GM23338 (cell line): ENCODE results near the gene DHX34. TPM values are rescaled to one million over a fixed set of nuclear protein-coding genes. Genes with fewer than 3 reads are reported as not detected.

Experiments used
- ATAC-seq: fragments of 200-7000 bp; cut with Tn5 transposase; 3 replicates; pipeline ENCODE4 v1.9.1; 2020
- DNase-seq: peaks from one replicate; pipeline ENCODE4 v3.0.0-alpha.2; 2015; ENCODE audit warnings: low spot score
- H2AFZ ChIP-seq: fragments of 200-600 bp; sonication (generic); 2 replicates; pipeline ENCODE4 v1.8.0; 2016; ENCODE audit warnings: antibody characterized with exemption, mild to moderate bottlenecking, moderate library complexity
- H3F3A ChIP-seq: fragments of 200-600 bp; sonication (generic); replicated peaks from 2 replicates; pipeline ENCODE4 v1.8.0; 2017; ENCODE audit warnings: antibody characterized with exemption, mixed run types, low read depth
- H3K27ac ChIP-seq: fragments of 200-600 bp; sonication (generic); 2 replicates; pipeline ENCODE4 v1.6.1; 2016; ENCODE audit warnings: low read depth
- H3K27me3 ChIP-seq: fragments of 200-600 bp; sonication (generic); 2 replicates; pipeline ENCODE4 v1.8.0; 2016; ENCODE audit warnings: mild to moderate bottlenecking, mixed run types, moderate library complexity; ENCODE audit not compliant: insufficient read depth
- H3K36me3 ChIP-seq: fragments of 200-600 bp; sonication (generic); 2 replicates; pipeline ENCODE4 v1.8.0; 2016; ENCODE audit warnings: mild to moderate bottlenecking; ENCODE audit not compliant: insufficient read depth
- H3K4me1 ChIP-seq: fragments of 200-600 bp; sonication (generic); 2 replicates; pipeline ENCODE4 v1.8.0; 2016; ENCODE audit warnings: mild to moderate bottlenecking, moderate library complexity; ENCODE audit not compliant: insufficient read depth
- H3K4me2 ChIP-seq: fragments of 200-600 bp; sonication (generic); 2 replicates; pipeline ENCODE4 v1.7.1; 2017; ENCODE audit warnings: mixed run types
- H3K4me3 ChIP-seq: fragments of 200-600 bp; sonication (generic); 2 replicates; pipeline ENCODE4 v1.6.1; 2016; ENCODE audit warnings: mixed run types
- H3K79me2 ChIP-seq: fragments of 200-600 bp; sonication (generic); replicated peaks from 2 replicates; pipeline ENCODE4 v1.8.0; 2017; ENCODE audit warnings: mild to moderate bottlenecking; ENCODE audit not compliant: insufficient read depth
- H3K9me2 ChIP-seq: fragments of 200-600 bp; sonication (generic); 2 replicates; pipeline ENCODE4 v1.8.0; 2017; ENCODE audit not compliant: insufficient read depth
- H4K20me1 ChIP-seq: fragments of 200-600 bp; sonication (generic); replicated peaks from 2 replicates; pipeline ENCODE4 v1.8.0; 2017; ENCODE audit warnings: mild to moderate bottlenecking; ENCODE audit not compliant: insufficient read depth
- H3K27ac Mint-ChIP-seq: 2 replicates; pipeline ENCODE4 v1.8.0; 2020; ENCODE audit warnings: inconsistent platforms, mild to moderate bottlenecking, moderate library complexity, mixed read lengths
- H3K27me3 Mint-ChIP-seq: 3 replicates; pipeline ENCODE4 v1.8.0; 2022; ENCODE audit warnings: low read depth, mild to moderate bottlenecking, moderate library complexity, mixed read lengths, inconsistent platforms; ENCODE audit not compliant: insufficient read depth, poor library complexity
- H3K36me3 Mint-ChIP-seq: 3 replicates; pipeline ENCODE4 v1.8.0; 2021; ENCODE audit warnings: low read depth, mild to moderate bottlenecking, inconsistent platforms, moderate library complexity, mixed read lengths
- H3K4me1 Mint-ChIP-seq: 3 replicates; pipeline ENCODE4 v1.8.0; 2020; ENCODE audit warnings: mild to moderate bottlenecking, inconsistent platforms, mixed read lengths
- H3K4me3 Mint-ChIP-seq: 3 replicates; pipeline ENCODE4 v1.8.0; 2021; ENCODE audit warnings: moderate library complexity, mild to moderate bottlenecking, inconsistent platforms, mixed read lengths
- H3K9me3 Mint-ChIP-seq: 3 replicates; pipeline ENCODE4 v1.8.0; 2020; ENCODE audit warnings: moderate library complexity, mild to moderate bottlenecking, inconsistent platforms, mixed read lengths
- CREB1 ChIP-seq: fragments of 250-450 bp; sonication (Bioruptor Pico); IDR thresholded peaks from 2 replicates; pipeline ENCODE4 v1.5.0; 2020; ENCODE audit warnings: low read depth, mild to moderate bottlenecking, moderate library complexity
- CTCF ChIP-seq, 2 experiments: fragments of 200-600 bp in 1 of 2; sonication (generic) in 1 of 2; conservative IDR thresholded peaks; 2 replicates each; pipeline versions ENCODE4 v1.5.1 to v1.6.1; 2016 to 2017; ENCODE audit warnings: antibody characterized with exemption in 2 of 2, low read depth in 2 of 2, mild to moderate bottlenecking in 2 of 2, moderate library complexity in 1 of 2
- ETS1 ChIP-seq: IDR thresholded peaks from 2 replicates; pipeline ENCODE4 v1.6.1; 2016; ENCODE audit warnings: antibody characterized with exemption
- EZH2 ChIP-seq: fragments of 200-600 bp; sonication (generic); IDR thresholded peaks from one replicate; pipeline ENCODE4 v1.8.0; 2017; ENCODE audit warnings: antibody characterized with exemption, mild to moderate bottlenecking, low read depth; ENCODE audit not compliant: unreplicated experiment
- EZH2phosphoT487 ChIP-seq: fragments of 200-600 bp; sonication (generic); IDR thresholded peaks from one replicate; pipeline ENCODE4 v1.8.1; 2018; ENCODE audit warnings: antibody characterized with exemption; ENCODE audit not compliant: unreplicated experiment
- JUNB ChIP-seq: IDR thresholded peaks from one replicate; pipeline ENCODE4 v1.6.1; 2016; ENCODE audit warnings: antibody characterized with exemption; ENCODE audit not compliant: unreplicated experiment
- NANOG ChIP-seq: IDR thresholded peaks from 2 replicates; pipeline ENCODE4 v1.6.1; 2016; ENCODE audit warnings: antibody characterized with exemption, borderline replicate concordance
- POLR2AphosphoS5 ChIP-seq: IDR thresholded peaks from 2 replicates; pipeline ENCODE4 v1.6.1; 2016; ENCODE audit warnings: antibody characterized with exemption, low read depth
- REST ChIP-seq: IDR thresholded peaks from one replicate; pipeline ENCODE4 v1.6.1; 2018; ENCODE audit warnings: antibody characterized with exemption; ENCODE audit not compliant: unreplicated experiment
- STAT1 ChIP-seq: IDR thresholded peaks from one replicate; pipeline ENCODE4 v1.6.1; 2016; ENCODE audit warnings: antibody characterized with exemption; ENCODE audit not compliant: unreplicated experiment
- ZNF114 ChIP-seq: fragments of 250-450 bp; sonication (Bioruptor Pico); IDR thresholded peaks from 2 replicates; pipeline ENCODE4 v1.5.0; 2020; ENCODE audit warnings: mild to moderate bottlenecking, moderate library complexity
- ZNF331 ChIP-seq: fragments of 250-450 bp; sonication (Bioruptor Pico); IDR thresholded peaks from 2 replicates; pipeline ENCODE4 v1.5.0; 2020; ENCODE audit warnings: low read depth, mild to moderate bottlenecking, moderate library complexity
- polyA plus RNA-seq: library from polyadenylated mRNA; unstranded; fragments of >200 nt; fragmentation: Nextera tagmentation; extraction: Ambion mirVana; gene quantifications from 2 replicates; pipeline ENCODE4 v1.2.1, GENCODE V29; 2016
- total RNA-seq: library from RNA; depleted of rRNA; stranded (reverse); fragments of >200 nt; shearing (Covaris generic); gene quantifications from 2 replicates; pipeline ENCODE4 v1.2.3, GENCODE V29; 2014

Gene DHX34
- total and polyA plus RNA-seq, 2 experiments from 2014 or later = 16.3 to 50.1 TPM

GRCh38 chr19:47372603-47373002 is 23.5 kb downstream of the DHX34 start (continued):
- TF ChIP-seq REST = no peak
- no peak for TF ChIP-seq ZNF331 (CRISPR knock-in tag)
- TF ChIP-seq POLR2AphosphoS5 = no peak
- no peak for TF ChIP-seq ZNF114 (CRISPR knock-in tag)
- no peak for TF ChIP-seq EZH2
- TF ChIP-seq EZH2phosphoT487 = no peak
- no peak for TF ChIP-seq CREB1
- no peak for TF ChIP-seq NANOG
- TF ChIP-seq STAT1 = no peak
- TF ChIP-seq ETS1 = no peak
- TF ChIP-seq CTCF (conservative IDR thresholded peaks at IDR 0.05; ENCODE audit: low read depth in 2 of 2) = no peak

- Mint-ChIP-seq H3K4me1 (no peaks in the 10 kb centered on the region), H3K27me3 (peaks cover 5% of the 10 kb centered on the region), H3K27ac (no peak overlapping the region), H3K4me3 (no peak overlapping the region), H3K9me3 (no peaks in the 10 kb centered on the region; the same call in 2 of the 3 replicates), H3K36me3 (peaks cover 64% of the 10 kb centered on the region)
- ATAC-seq = no peak
- no peaks in the 10 kb centered on the region for H3K79me2 ChIP-seq
- peaks cover 11% of the 10 kb centered on the region for H4K20me1 ChIP-seq
- H3K27me3 ChIP-seq = no peaks in the 10 kb centered on the region
- H3K4me2 ChIP-seq = no peak overlapping the region
- H3K36me3 ChIP-seq = peaks cover 10% of the 10 kb centered on the region
- H3K27ac ChIP-seq = no peak overlapping the region
- no peaks in the 10 kb centered on the region for H3K9me2 ChIP-seq
- no peaks in the 10 kb centered on the region for H3F3A ChIP-seq
- DNase-seq = no peak
- H3K4me1 ChIP-seq = no peaks in the 10 kb centered on the region
- no peak overlapping the region for H3K4me3 ChIP-seq
- no peak overlapping the region for H2AFZ ChIP-seq
- TF ChIP-seq JUNB (no peak), STAT1 (no peak), CTCF (conservative IDR thresholded peaks at IDR 0.05; ENCODE audit: low read depth in 2 of 2) (no peak), REST (no peak), ZNF331 (CRISPR knock-in tag) (no peak), ZNF114 (CRISPR knock-in tag) (no peak), EZH2 (no peak), NANOG (no peak)
Measured at GRCh38 chr19:47373246-47374240, 24.4 kb downstream of the DHX34 start.
